ENCODE data around the gene NELFE.
"Not testable (repeated sequence)": the region's sequence is repeated elsewhere in the genome, so short reads cannot be mapped to it uniquely, and the experiment has no call there.

- TF ChIP-seq CTCF, POLR2A (IDR thresholded peaks at IDR 0.05): not testable (repeated sequence)
Measured at GRCh38 chr6:32008037-32008436, 49.3 kb upstream of the NELFE start.

Measured in lower leg skin (tissue), 3 donors.